Islet precursor cell (in vitro differentiated cells): ENCODE data around the gene NKAIN2.
"Not testable (repeated sequence)": the region's sequence is repeated elsewhere in the genome, so short reads cannot be mapped to it uniquely, and the experiment has no call there.

Experiments used
- DNase-seq: peaks from one replicate; pipeline ENCODE4 v3.0.0-alpha.2; 2018

Gene NKAIN2

GRCh38 chr6:123896869-123897268 is 93.2 kb downstream of the NKAIN2 start:
- no peak for DNase-seq

- DNase-seq, result no peak
Observed at GRCh38 chr6:123897965-123898364, 94.3 kb downstream of the NKAIN2 start.

GRCh38 chr6:123898665-123899064 is 95.0 kb downstream of the NKAIN2 start:
- no peak for DNase-seq

GRCh38 chr6:123899745-123900144 is 96.1 kb downstream of the NKAIN2 start:
- DNase-seq, result no peak

- DNase-seq, result no peak
Observed at GRCh38 chr6:123901436-123901835, 97.8 kb downstream of the NKAIN2 start.

GRCh38 chr6:123902738-123903313 is 99.2 kb downstream of the NKAIN2 start:
- no peak for DNase-seq

GRCh38 chr6:123904228-123904627 is 100.6 kb downstream of the NKAIN2 start:
- DNase-seq, result no peak

GRCh38 chr6:123908797-123909196 is 105.1 kb downstream of the NKAIN2 start:
- no peak for DNase-seq

- DNase-seq, result no peak
Observed at GRCh38 chr6:123909989-123910388, 106.3 kb downstream of the NKAIN2 start.

GRCh38 chr6:123913863-123914262 is 110.2 kb downstream of the NKAIN2 start:
- no peak for DNase-seq

- DNase-seq, result not testable (repeated sequence)
Observed at GRCh38 chr6:123923379-123923778, 119.7 kb downstream of the NKAIN2 start.

GRCh38 chr6:123925350-123925749 is 121.7 kb downstream of the NKAIN2 start:
- no peak for DNase-seq

GRCh38 chr6:123925842-123926399 is 122.3 kb downstream of the NKAIN2 start:
- DNase-seq, result no peak

- no peak for DNase-seq
Observed at GRCh38 chr6:123928529-123928928, 124.9 kb downstream of the NKAIN2 start.

- no peak for DNase-seq
Observed at GRCh38 chr6:123931928-123932327, 128.3 kb downstream of the NKAIN2 start.

- DNase-seq, result no peak
Observed at GRCh38 chr6:123940551-123940950, 136.9 kb downstream of the NKAIN2 start.

GRCh38 chr6:123941855-123942254 is 138.2 kb downstream of the NKAIN2 start:
- DNase-seq, result no peak

- DNase-seq, result no peak
Observed at GRCh38 chr6:123945386-123945785, 141.7 kb downstream of the NKAIN2 start.

- peak; percentile 81 for DNase-seq
Observed at GRCh38 chr6:123953920-123954319, 150.3 kb downstream of the NKAIN2 start.

GRCh38 chr6:123956492-123957139 is 153.0 kb downstream of the NKAIN2 start:
- no peak for DNase-seq

- no peak for DNase-seq
Observed at GRCh38 chr6:123962508-123962907, 158.8 kb downstream of the NKAIN2 start.

- peak; percentile 81 for DNase-seq
Observed at GRCh38 chr6:123965894-123966293, 162.2 kb downstream of the NKAIN2 start.

- DNase-seq, result no peak
Observed at GRCh38 chr6:123966618-123967017, 163.0 kb downstream of the NKAIN2 start.

GRCh38 chr6:123967905-123968304 is 164.2 kb downstream of the NKAIN2 start:
- DNase-seq, result no peak
